Measurements from ENCODE around the gene PKP2.

DNA sequence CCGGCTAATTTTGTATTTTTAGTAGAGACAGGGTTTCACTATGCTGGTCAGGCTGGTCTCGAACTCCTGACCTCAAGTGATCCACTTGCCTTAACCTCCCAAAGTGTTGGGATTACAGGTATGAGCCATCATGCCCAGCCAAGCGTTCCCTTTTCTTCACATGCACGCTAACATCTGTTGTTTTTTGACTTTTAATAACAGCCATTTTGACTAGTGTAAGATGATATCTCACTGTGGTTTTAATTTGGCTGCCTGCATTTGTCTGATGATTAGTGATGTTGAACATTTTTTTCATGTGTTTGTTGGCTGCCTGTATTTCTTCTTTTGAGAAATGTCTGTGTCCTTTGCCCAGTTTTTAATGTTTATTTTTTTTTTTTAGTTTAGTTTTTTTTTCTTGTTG, 130.7 kb downstream of the PKP2 start:
- TF ChIP-seq, protein P1, sequence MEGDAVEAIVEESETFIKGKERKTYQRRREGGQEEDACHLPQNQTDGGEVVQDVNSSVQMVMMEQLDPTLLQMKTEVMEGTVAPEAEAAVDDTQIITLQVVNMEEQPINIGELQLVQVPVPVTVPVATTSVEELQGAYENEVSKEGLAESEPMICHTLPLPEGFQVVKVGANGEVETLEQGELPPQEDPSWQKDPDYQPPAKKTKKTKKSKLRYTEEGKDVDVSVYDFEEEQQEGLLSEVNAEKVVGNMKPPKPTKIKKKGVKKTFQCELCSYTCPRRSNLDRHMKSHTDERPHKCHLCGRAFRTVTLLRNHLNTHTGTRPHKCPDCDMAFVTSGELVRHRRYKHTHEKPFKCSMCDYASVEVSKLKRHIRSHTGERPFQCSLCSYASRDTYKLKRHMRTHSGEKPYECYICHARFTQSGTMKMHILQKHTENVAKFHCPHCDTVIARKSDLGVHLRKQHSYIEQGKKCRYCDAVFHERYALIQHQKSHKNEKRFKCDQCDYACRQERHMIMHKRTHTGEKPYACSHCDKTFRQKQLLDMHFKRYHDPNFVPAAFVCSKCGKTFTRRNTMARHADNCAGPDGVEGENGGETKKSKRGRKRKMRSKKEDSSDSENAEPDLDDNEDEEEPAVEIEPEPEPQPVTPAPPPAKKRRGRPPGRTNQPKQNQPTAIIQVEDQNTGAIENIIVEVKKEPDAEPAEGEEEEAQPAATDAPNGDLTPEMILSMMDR (IDR thresholded peaks at IDR 0.05; ENCODE audit: low read depth, low read length): no peak
- no peak for TF ChIP-seq MAX (IDR thresholded peaks at IDR 0.05; ENCODE audit: low read depth, low read length)
- no peak for TF ChIP-seq POLR2A (IDR thresholded peaks at IDR 0.05; ENCODE audit: extremely low read depth, insufficient read length)
- no peak for TF ChIP-seq MYC (IDR thresholded peaks at IDR 0.05; ENCODE audit: low read depth, low read length)
